GM23338 (cell line): Measurements from ENCODE around the gene BCAS3. TPM values are rescaled to one million over a fixed set of nuclear protein-coding genes. Genes with fewer than 3 reads are reported as not detected.

Experiments
- ATAC-seq: fragments of 200-7000 bp; cut with Tn5 transposase; 3 replicates; pipeline ENCODE4 v1.9.1; 2020
- DNase-seq: peaks from one replicate; pipeline ENCODE4 v3.0.0-alpha.2; 2015; ENCODE audit warnings: low spot score
- H2AFZ ChIP-seq: fragments of 200-600 bp; sonication (generic); 2 replicates; pipeline ENCODE4 v1.8.0; 2016; ENCODE audit warnings: antibody characterized with exemption, mild to moderate bottlenecking, moderate library complexity
- H3F3A ChIP-seq: fragments of 200-600 bp; sonication (generic); replicated peaks from 2 replicates; pipeline ENCODE4 v1.8.0; 2017; ENCODE audit warnings: antibody characterized with exemption, mixed run types, low read depth
- H3K27ac ChIP-seq: fragments of 200-600 bp; sonication (generic); 2 replicates; pipeline ENCODE4 v1.6.1; 2016; ENCODE audit warnings: low read depth
- H3K27me3 ChIP-seq: fragments of 200-600 bp; sonication (generic); 2 replicates; pipeline ENCODE4 v1.8.0; 2016; ENCODE audit warnings: mild to moderate bottlenecking, mixed run types, moderate library complexity; ENCODE audit not compliant: insufficient read depth
- H3K36me3 ChIP-seq: fragments of 200-600 bp; sonication (generic); 2 replicates; pipeline ENCODE4 v1.8.0; 2016; ENCODE audit warnings: mild to moderate bottlenecking; ENCODE audit not compliant: insufficient read depth
- H3K4me1 ChIP-seq: fragments of 200-600 bp; sonication (generic); 2 replicates; pipeline ENCODE4 v1.8.0; 2016; ENCODE audit warnings: mild to moderate bottlenecking, moderate library complexity; ENCODE audit not compliant: insufficient read depth
- H3K4me2 ChIP-seq: fragments of 200-600 bp; sonication (generic); 2 replicates; pipeline ENCODE4 v1.7.1; 2017; ENCODE audit warnings: mixed run types
- H3K4me3 ChIP-seq: fragments of 200-600 bp; sonication (generic); 2 replicates; pipeline ENCODE4 v1.6.1; 2016; ENCODE audit warnings: mixed run types
- H3K79me2 ChIP-seq: fragments of 200-600 bp; sonication (generic); replicated peaks from 2 replicates; pipeline ENCODE4 v1.8.0; 2017; ENCODE audit warnings: mild to moderate bottlenecking; ENCODE audit not compliant: insufficient read depth
- H3K9me2 ChIP-seq: fragments of 200-600 bp; sonication (generic); 2 replicates; pipeline ENCODE4 v1.8.0; 2017; ENCODE audit not compliant: insufficient read depth
- H4K20me1 ChIP-seq: fragments of 200-600 bp; sonication (generic); replicated peaks from 2 replicates; pipeline ENCODE4 v1.8.0; 2017; ENCODE audit warnings: mild to moderate bottlenecking; ENCODE audit not compliant: insufficient read depth
- H3K27ac Mint-ChIP-seq: 2 replicates; pipeline ENCODE4 v1.8.0; 2020; ENCODE audit warnings: inconsistent platforms, mild to moderate bottlenecking, moderate library complexity, mixed read lengths
- H3K27me3 Mint-ChIP-seq: 3 replicates; pipeline ENCODE4 v1.8.0; 2022; ENCODE audit warnings: low read depth, mild to moderate bottlenecking, moderate library complexity, mixed read lengths, inconsistent platforms; ENCODE audit not compliant: insufficient read depth, poor library complexity
- H3K36me3 Mint-ChIP-seq: 3 replicates; pipeline ENCODE4 v1.8.0; 2021; ENCODE audit warnings: low read depth, mild to moderate bottlenecking, inconsistent platforms, moderate library complexity, mixed read lengths
- H3K4me1 Mint-ChIP-seq: 3 replicates; pipeline ENCODE4 v1.8.0; 2020; ENCODE audit warnings: mild to moderate bottlenecking, inconsistent platforms, mixed read lengths
- H3K4me3 Mint-ChIP-seq: 3 replicates; pipeline ENCODE4 v1.8.0; 2021; ENCODE audit warnings: moderate library complexity, mild to moderate bottlenecking, inconsistent platforms, mixed read lengths
- H3K9me3 Mint-ChIP-seq: 3 replicates; pipeline ENCODE4 v1.8.0; 2020; ENCODE audit warnings: moderate library complexity, mild to moderate bottlenecking, inconsistent platforms, mixed read lengths
- CREB1 ChIP-seq: fragments of 250-450 bp; sonication (Bioruptor Pico); IDR thresholded peaks from 2 replicates; pipeline ENCODE4 v1.5.0; 2020; ENCODE audit warnings: low read depth, mild to moderate bottlenecking, moderate library complexity
- CTCF ChIP-seq, 2 experiments: fragments of 200-600 bp in 1 of 2; sonication (generic) in 1 of 2; conservative IDR thresholded peaks; 2 replicates each; pipeline versions ENCODE4 v1.5.1 to v1.6.1; 2016 to 2017; ENCODE audit warnings: antibody characterized with exemption in 2 of 2, low read depth in 2 of 2, mild to moderate bottlenecking in 2 of 2, moderate library complexity in 1 of 2
- EZH2 ChIP-seq: fragments of 200-600 bp; sonication (generic); IDR thresholded peaks from one replicate; pipeline ENCODE4 v1.8.0; 2017; ENCODE audit warnings: antibody characterized with exemption, mild to moderate bottlenecking, low read depth; ENCODE audit not compliant: unreplicated experiment
- EZH2phosphoT487 ChIP-seq: fragments of 200-600 bp; sonication (generic); IDR thresholded peaks from one replicate; pipeline ENCODE4 v1.8.1; 2018; ENCODE audit warnings: antibody characterized with exemption; ENCODE audit not compliant: unreplicated experiment
- JUNB ChIP-seq: IDR thresholded peaks from one replicate; pipeline ENCODE4 v1.6.1; 2016; ENCODE audit warnings: antibody characterized with exemption; ENCODE audit not compliant: unreplicated experiment
- NANOG ChIP-seq: IDR thresholded peaks from 2 replicates; pipeline ENCODE4 v1.6.1; 2016; ENCODE audit warnings: antibody characterized with exemption, borderline replicate concordance
- POLR2AphosphoS5 ChIP-seq: IDR thresholded peaks from 2 replicates; pipeline ENCODE4 v1.6.1; 2016; ENCODE audit warnings: antibody characterized with exemption, low read depth
- STAT1 ChIP-seq: IDR thresholded peaks from one replicate; pipeline ENCODE4 v1.6.1; 2016; ENCODE audit warnings: antibody characterized with exemption; ENCODE audit not compliant: unreplicated experiment
- ZNF114 ChIP-seq: fragments of 250-450 bp; sonication (Bioruptor Pico); IDR thresholded peaks from 2 replicates; pipeline ENCODE4 v1.5.0; 2020; ENCODE audit warnings: mild to moderate bottlenecking, moderate library complexity
- ZNF331 ChIP-seq: fragments of 250-450 bp; sonication (Bioruptor Pico); IDR thresholded peaks from 2 replicates; pipeline ENCODE4 v1.5.0; 2020; ENCODE audit warnings: low read depth, mild to moderate bottlenecking, moderate library complexity
- polyA plus RNA-seq: library from polyadenylated mRNA; unstranded; fragments of >200 nt; fragmentation: Nextera tagmentation; extraction: Ambion mirVana; gene quantifications from 2 replicates; pipeline ENCODE4 v1.2.1, GENCODE V29; 2016
- total RNA-seq: library from RNA; depleted of rRNA; stranded (reverse); fragments of >200 nt; shearing (Covaris generic); gene quantifications from 2 replicates; pipeline ENCODE4 v1.2.3, GENCODE V29; 2014
- TF ChIP-seq, protein P1 (sequence below): IDR thresholded peaks from one replicate; pipeline ENCODE4 v1.6.1; 2018; ENCODE audit warnings: antibody characterized with exemption; ENCODE audit not compliant: unreplicated experiment

Gene BCAS3
- total and polyA plus RNA-seq, 2 experiments from 2014 or later = 8.2 to 28.0 TPM

GRCh38 chr17:61087024-61087423, 409.4 kb downstream of the BCAS3 start:
- DNase-seq = no peak
- H4K20me1 ChIP-seq = no peaks in the 10 kb centered on the region

DNA sequence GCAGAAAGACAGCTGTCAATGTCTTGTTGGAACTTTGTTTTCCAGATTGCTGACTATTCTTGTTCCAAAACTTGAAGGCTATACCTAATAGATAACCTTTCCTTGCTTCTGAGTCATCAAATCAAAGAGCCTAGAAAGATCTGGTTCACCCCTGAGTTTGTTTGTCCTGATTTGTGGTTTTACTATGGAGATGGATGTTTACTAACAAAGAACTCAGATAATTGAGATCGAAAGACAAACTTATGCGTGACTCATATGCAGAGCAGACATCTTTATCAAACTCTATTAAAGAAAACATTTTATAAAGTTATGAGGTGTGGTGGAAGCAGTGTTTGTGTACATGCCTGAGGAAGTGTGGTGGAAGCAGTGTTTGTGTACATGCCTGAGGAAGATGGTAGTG, 410.9 kb downstream of the BCAS3 start:
- Histone ChIP-seq H3K4me3 (no peak overlapping the region), H3K27me3 (no peaks in the 10 kb centered on the region), H4K20me1 (no peaks in the 10 kb centered on the region), H3K27ac (no peak overlapping the region), H3K36me3 (no peaks in the 10 kb centered on the region), H3K4me1 (no peaks in the 10 kb centered on the region), H3K9me2 (no peaks in the 10 kb centered on the region), H3F3A (no peaks in the 10 kb centered on the region), H3K4me2 (no peak overlapping the region), H3K79me2 (no peaks in the 10 kb centered on the region), H2AFZ (no peak overlapping the region)
- peaks cover 16% of the 10 kb centered on the region; the same call in 1 of the 3 replicates for H3K36me3 Mint-ChIP-seq
- H3K27me3 Mint-ChIP-seq = peaks cover 2% of the 10 kb centered on the region
- H3K4me1 Mint-ChIP-seq = no peaks in the 10 kb centered on the region
- H3K9me3 Mint-ChIP-seq = peaks cover 8% of the 10 kb centered on the region; the same call in 2 of the 3 replicates
- DNase-seq (no peak), ATAC-seq (no peak)
- H3K4me3 Mint-ChIP-seq = no peak overlapping the region
- no peak overlapping the region for H3K27ac Mint-ChIP-seq
- TF ChIP-seq EZH2phosphoT487 (no peak), ZNF331 (CRISPR knock-in tag) (no peak), EZH2 (no peak), NANOG (no peak), CTCF (conservative IDR thresholded peaks at IDR 0.05; ENCODE audit: low read depth in 2 of 2) (no peak), CREB1 (no peak), JUNB (no peak), POLR2AphosphoS5 (no peak), ZNF114 (no peak), STAT1 (no peak)
- TF ChIP-seq, protein P1, sequence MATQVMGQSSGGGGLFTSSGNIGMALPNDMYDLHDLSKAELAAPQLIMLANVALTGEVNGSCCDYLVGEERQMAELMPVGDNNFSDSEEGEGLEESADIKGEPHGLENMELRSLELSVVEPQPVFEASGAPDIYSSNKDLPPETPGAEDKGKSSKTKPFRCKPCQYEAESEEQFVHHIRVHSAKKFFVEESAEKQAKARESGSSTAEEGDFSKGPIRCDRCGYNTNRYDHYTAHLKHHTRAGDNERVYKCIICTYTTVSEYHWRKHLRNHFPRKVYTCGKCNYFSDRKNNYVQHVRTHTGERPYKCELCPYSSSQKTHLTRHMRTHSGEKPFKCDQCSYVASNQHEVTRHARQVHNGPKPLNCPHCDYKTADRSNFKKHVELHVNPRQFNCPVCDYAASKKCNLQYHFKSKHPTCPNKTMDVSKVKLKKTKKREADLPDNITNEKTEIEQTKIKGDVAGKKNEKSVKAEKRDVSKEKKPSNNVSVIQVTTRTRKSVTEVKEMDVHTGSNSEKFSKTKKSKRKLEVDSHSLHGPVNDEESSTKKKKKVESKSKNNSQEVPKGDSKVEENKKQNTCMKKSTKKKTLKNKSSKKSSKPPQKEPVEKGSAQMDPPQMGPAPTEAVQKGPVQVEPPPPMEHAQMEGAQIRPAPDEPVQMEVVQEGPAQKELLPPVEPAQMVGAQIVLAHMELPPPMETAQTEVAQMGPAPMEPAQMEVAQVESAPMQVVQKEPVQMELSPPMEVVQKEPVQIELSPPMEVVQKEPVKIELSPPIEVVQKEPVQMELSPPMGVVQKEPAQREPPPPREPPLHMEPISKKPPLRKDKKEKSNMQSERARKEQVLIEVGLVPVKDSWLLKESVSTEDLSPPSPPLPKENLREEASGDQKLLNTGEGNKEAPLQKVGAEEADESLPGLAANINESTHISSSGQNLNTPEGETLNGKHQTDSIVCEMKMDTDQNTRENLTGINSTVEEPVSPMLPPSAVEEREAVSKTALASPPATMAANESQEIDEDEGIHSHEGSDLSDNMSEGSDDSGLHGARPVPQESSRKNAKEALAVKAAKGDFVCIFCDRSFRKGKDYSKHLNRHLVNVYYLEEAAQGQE = no peak

More at GRCh38 chr17:61087024-61087423, 409.4 kb downstream of the BCAS3 start:
- no peak for TF ChIP-seq ZNF331 (CRISPR knock-in tag)
- TF ChIP-seq CREB1 = no peak
- no peak for TF ChIP-seq STAT1
- no peak for TF ChIP-seq NANOG
- no peaks in the 10 kb centered on the region for H3K9me2 ChIP-seq
- no peaks in the 10 kb centered on the region for H3K79me2 ChIP-seq
- Mint-ChIP-seq H3K27ac (no peak overlapping the region), H3K4me3 (no peak overlapping the region), H3K9me3 (peaks cover 3% of the 10 kb centered on the region; the same call in 2 of the 3 replicates), H3K27me3 (peaks cover 2% of the 10 kb centered on the region), H3K36me3 (peaks cover 13% of the 10 kb centered on the region; the same call in 1 of the 3 replicates), H3K4me1 (no peaks in the 10 kb centered on the region)
- no peak overlapping the region for H3K27ac ChIP-seq
- no peaks in the 10 kb centered on the region for H3K4me1 ChIP-seq
- H3F3A ChIP-seq = no peaks in the 10 kb centered on the region
- ATAC-seq = no peak
- no peaks in the 10 kb centered on the region for H3K36me3 ChIP-seq
- no peaks in the 10 kb centered on the region for H3K27me3 ChIP-seq
- no peak overlapping the region for H3K4me3 ChIP-seq
- H2AFZ ChIP-seq = no peak overlapping the region
- no peak overlapping the region for H3K4me2 ChIP-seq
